HG03280 (cell line): Measurements from ENCODE around the gene ODAD4.

Source experiments
- ATAC-seq: cut with Tn5 transposase; IDR thresholded peaks from one replicate; pipeline ENCODE4 v1.9.1; 2021; ENCODE audit warnings: mild to moderate bottlenecking, moderate library complexity; ENCODE audit not compliant: unreplicated experiment

Gene ODAD4, protein sequence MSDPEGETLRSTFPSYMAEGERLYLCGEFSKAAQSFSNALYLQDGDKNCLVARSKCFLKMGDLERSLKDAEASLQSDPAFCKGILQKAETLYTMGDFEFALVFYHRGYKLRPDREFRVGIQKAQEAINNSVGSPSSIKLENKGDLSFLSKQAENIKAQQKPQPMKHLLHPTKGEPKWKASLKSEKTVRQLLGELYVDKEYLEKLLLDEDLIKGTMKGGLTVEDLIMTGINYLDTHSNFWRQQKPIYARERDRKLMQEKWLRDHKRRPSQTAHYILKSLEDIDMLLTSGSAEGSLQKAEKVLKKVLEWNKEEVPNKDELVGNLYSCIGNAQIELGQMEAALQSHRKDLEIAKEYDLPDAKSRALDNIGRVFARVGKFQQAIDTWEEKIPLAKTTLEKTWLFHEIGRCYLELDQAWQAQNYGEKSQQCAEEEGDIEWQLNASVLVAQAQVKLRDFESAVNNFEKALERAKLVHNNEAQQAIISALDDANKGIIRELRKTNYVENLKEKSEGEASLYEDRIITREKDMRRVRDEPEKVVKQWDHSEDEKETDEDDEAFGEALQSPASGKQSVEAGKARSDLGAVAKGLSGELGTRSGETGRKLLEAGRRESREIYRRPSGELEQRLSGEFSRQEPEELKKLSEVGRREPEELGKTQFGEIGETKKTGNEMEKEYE

DNA sequence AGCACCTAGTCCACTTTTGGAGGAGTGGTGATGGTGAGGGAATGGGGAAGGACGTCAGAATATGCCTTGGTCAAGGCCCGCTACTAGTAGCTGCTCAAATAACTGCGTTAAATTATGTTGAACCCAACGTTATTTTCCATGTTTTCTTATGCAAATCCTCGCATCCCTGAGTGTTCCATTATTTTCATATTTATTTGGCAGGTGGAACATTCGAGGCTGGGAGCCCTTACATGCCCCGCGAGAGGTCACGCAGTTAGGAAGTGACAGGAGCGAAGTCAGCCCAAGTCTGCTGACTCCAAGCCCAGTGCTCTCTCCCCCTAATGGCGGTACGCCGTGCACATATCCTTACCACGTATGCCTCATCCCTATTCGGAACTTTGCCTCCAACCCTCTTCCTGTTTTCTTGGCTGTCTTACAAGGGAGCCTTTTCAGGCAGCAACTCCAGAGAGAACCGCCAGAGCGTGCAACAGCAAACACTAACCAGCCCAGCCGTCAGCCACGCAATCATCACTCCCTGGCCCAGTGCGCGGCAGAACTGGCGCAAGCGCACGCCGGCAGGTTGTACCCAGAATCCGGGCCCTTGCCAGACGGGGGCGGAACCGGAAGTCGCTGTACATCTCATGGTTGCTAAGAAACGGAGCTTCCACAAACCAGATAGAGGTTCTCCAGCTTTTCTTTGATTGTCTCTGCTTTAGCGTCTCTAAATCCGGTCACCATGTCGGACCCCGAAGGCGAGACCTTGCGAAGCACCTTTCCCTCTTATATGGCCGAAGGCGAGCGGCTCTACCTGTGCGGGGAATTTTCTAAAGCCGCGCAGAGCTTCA, at the start of gene ODAD4:
ODAD4 (plus strand) TSS at position 609 of the 824 bp plus-strand sequence; CDS start at position 716, 107 bp downstream.
- peak; percentile 97 for ATAC-seq

DNA sequence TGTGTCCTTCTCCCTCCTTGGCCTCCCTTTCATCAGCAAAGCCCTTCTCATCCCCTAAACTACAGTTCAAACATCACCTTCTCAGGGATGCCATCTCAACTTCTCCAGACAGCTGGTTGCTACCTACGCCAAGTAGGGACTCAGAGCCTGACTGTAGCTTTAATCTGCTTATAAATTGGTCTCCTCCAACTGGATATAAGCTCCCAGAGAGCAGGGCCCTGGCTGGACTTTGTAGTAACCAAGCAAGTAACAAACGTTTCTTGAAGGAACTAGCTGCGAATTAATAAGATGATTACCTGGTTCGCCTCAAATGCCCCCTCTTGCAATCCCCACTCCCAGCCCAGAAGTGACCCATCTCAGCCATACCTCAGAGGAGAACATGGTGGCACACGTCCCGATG, 47.7 kb upstream of the ODAD4 start:
- ATAC-seq, result no peak

DNA sequence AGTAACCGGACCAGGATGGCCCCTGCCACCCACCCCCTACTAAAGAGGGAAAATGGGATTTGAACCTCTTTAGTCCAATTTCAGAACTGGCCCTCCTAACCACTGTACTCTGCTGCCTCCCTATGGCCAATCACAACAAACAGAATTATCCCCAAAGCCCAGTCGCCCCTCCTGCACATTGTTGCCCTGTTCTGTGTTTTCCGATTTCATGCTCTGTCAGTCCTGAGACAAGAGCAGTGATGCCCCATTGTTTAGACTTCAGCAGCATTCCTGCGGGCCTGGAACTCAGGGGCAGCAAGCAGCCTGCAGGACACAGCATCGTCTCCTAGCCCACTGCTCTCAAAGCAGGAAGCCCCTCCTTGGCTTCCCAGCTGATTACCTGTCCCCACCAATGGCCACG, 44.7 kb upstream of the ODAD4 start:
- ATAC-seq, result no peak

DNA sequence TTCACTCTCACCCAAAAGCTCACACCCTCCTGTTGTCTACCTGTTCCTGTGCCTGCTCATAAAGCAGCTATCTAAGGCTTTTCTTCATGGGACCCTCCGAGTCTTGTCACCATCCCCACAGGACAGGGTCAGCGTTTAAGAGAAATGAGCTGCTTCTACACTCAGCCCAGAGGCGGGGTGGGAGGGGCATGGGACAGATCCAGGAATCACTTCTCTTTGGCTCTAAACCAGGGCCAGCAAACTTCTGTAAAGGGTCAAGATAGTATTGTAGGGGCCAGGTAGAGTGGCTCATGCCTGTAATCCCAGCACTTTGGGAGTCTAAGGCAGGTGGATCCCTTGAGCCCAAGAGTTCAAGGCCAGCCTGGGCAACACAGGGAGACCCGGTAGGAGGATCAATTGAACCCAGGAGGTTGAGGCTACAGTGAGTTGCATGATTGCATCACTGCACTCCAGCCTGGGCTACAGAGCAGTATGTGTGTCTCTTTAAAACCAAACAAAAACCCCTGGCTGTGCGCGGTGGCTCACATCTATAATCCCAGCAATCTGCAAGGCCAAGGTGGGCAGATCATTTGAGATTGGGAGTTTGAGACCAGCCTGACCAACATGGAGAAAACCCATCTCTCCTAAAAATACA, 42.0 kb upstream of the ODAD4 start:
- ATAC-seq, result no peak

DNA sequence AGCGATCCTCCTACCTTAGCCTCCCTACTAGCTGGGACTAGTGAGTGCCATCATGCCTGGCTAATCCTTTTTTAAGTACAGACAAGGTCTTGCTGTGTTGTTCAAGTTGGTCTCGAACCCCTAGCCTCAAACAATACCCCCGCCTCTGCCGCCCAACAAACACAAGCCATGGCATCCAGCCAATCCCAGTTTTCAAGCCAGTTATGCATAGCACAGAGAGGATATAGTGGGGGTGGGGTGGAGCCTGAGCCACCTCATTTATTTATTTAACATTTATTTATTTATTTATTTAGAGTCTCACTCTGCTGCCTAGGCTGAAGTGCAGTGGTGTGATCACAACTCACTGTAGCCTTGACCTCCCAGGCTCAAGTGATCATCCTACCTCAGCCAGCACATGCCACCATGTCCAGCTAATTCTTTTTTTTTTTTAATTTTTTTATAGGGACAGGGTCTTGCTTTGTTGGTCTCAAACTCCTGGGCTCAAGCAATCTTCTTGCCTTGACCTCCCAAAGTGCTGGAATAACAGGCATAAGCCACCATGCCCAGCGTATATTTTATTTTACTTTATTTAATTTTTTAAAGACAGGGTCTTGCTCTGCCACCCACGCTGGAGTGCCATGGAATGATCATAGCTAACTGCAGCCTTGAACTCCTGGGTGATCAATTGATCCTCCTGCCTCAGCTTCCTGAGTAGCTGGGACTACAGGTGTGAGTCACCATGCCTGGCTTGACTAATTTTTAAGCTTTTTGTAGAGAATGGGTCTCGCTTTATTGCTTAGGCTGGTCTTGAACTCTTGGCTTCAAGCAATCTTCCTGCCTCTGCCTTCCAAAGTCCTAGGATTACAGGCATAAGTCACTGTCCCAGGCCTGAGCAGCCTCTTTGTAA, 39.0 kb upstream of the ODAD4 start:
- no peak for ATAC-seq

DNA sequence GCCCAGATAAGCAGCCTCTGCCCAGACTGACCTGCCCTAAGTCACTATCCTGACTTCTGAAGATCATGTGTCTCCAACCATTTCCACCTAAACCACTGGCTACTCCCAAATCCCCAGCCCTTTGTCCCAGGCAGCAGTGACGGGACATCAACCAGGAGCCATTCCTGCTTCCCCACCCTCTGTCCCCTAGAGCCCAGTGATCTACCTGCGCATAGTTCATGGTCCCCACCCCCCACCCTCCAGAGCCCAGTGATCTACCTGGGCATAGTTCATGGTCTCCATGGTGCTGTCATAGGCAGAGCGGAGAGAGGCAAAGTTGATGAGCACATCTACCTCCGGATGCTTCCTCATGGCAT, 38.4 kb upstream of the ODAD4 start:
- ATAC-seq, result no peak

DNA sequence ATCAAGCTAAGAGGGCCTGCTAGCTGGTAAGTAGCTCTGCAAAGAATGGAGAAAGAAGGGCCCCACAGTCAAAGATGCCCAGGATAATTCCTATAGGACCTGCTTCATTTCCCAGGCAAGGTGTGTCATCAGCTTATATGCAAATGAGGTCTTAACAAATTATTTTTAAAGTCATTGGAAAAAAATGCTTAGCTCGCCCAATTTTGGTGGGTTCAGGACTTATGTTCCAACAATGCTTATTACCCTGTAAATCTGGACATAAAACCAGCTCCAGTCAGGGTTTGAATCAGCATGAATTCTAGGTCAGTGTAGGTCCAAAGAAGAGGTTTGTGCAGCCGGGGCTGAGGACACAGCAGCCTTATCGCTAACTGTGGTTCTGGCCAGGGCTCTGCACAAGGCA, 37.0 kb upstream of the ODAD4 start:
- no peak for ATAC-seq

DNA sequence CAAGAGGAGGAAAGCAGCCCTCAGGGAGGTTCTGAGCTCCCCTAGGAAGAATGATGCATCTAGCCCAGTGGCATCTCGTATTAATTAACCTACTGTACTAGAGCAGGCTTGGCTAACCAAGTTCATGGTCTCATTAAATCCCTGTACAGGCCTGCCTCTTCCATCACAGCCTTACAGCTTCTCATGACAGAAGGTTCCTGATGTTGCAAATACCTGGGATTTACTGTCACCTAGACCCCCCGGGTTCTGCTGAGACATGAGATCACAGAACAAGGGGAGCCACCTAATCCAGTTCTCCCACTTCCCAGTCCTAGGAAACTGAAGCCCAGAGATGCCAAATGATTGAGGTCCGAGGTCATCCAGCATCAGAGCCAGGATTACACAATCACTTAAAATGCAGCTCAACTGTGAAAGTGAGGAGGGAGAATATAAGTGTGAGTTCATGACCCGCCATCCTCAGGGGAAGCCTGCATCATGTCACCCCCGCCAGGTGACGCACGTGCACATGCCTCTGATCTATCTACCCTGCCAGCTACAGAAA, 35.6 kb upstream of the ODAD4 start:
- ATAC-seq, result no peak

DNA sequence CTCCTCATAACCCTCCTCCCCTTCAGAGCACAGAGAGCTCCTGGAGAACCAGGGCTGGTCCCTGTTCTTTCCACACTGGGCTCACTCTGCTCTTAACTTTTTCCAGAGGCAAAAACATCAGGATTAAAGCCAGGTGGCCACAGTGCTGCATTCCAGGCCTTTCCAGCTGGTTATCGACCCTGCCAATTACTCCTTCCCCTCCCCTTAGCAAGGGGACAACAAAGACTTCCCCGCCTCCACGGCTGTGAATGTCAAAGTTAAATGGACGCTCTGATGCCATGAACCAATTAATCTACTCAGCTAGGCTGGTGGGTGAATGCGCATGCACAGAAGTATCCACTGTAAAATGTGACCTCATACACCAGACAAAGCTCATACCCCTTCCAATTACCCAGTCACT, 34.8 kb upstream of the ODAD4 start:
- ATAC-seq, result no peak

DNA sequence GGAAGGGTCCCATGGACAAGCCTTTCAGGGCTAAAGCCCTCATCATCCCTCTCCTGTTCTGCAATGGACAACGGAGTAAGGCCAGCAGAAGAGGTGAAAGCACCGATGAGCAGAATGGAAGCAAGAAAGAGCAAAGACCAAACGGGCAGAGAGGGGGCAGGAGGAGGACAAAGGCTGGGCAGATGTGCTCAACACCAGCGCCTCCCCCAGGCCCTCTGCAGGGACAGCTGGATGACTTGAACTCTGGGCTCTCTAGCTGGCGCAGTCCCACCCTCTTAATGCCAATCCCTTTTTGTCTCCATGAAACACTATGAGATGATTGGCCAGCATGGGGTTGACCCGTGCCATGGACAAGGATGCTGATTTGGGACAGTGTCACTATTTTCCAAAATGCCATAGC, 33.7 kb upstream of the ODAD4 start:
- no peak for ATAC-seq

DNA sequence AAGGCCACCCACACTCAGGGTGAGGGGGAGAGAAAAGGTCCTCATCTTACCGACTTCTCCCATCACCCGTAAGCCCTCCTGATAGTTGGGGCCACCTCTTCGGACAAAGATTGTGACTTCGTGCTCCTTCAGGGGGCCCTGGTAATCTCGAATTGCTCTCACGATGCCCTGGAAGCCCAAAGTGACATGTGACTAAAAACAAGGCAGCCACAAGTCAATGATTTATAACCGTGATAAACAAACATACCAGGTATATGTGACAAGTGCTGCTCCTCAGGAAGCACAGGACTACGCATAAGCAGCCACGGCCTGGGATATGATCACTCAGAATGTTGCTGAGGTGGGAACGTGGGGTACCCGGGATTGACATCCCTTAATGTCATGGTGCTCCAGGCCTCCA, 28.8 kb upstream of the ODAD4 start:
- no peak for ATAC-seq

DNA sequence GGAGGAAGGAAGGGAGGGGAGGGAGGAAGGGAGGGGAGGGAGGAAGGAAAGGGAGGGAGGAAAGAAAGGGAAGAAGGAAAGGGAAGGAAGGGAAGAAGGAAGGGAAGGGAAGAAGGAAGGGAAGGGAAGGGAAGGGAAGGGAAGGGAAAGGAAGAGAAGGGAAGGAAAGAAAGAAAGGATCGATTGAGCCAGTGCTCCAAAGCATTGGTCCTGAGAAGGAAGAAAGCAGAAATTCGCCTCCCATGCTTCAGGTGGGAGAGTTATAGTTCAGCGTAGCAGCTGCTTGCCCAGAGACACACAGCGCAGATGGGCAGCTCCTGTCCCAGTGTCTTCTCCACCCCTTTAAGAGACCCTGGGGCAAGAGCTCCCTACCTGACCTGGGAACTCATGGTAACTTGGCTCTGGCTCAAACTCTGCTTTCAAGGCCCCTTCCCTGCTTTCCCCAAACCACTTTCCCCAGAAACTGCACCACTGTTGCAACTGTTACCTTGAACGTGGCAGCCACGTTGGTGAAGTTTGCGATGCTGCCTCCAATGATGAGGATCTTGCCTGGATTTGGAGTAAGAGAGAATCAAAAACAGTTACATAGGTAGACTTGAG, 26.1 kb upstream of the ODAD4 start:
- ATAC-seq, result no peak

DNA sequence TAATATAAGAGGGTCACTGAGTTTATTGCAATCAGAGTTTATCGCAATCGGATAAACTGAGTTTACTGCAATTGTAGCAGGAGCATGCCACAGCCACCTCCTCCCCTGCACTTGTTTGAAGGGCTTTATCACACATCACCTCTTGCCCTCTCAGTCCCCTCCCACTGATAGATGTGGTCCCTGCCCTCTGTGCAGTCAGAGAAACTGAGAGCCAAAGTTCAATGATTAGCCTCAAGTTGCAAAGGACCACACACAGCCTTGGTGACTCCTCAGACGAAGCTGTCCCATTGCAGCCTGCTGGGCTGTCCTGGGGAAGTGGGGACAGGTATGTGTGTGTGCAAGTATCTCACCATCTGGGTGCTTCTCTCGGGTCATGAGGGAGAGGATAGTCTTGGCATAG, 25.2 kb upstream of the ODAD4 start:
- ATAC-seq, result no peak

DNA sequence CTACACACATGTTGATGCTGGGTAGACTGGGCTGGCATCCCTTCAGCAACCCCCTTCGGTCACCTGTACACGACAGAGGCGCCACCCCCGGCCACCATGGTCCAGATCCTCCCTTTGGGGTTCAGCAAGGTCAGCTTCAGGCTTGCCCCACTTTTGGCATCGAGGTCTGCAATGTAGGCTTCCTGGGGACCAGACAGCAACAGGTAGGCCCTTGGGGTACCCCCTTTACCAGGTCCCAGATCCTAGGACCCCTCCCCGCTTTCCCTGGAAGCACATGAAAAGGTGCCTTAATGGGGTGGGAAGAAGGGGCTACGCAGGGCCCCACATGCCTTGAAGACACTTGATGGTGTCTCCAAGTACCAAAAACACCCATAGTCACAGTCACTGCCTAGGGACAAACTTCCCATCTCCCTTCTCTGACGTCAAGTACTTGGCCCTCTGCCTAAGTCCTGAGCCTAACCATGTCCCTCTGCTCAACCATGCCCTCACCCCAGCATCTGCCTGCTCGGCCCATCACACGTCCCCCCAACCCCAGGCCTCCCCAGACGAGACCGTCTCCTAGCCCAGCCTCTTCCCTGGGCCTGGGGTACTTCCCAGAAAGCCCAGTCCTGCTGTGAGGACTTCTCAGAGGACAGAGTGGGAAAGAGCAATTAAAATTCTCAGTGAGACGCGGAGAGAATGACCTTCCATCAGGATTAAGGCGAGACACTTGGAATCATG, 23.8 kb upstream of the ODAD4 start:
- no peak for ATAC-seq

DNA sequence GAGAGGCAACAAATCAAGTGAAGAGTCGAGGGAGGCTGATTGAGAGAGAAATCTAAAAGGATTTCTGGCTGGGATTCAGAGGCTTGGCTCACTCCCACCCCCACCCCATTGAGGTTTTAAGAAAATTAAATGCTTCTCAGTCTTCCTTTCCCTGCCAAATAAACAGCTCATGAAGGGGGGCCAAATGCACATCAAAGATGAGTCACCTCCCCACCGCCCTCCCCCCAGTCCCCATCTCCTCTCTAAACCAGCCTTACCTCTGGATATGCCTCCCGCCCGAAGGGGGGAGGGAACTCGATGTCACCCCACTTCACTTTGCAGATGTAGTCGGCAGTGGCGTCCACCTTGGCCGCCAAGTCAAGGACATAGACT, 23.2 kb upstream of the ODAD4 start:
- ATAC-seq, result no peak

DNA sequence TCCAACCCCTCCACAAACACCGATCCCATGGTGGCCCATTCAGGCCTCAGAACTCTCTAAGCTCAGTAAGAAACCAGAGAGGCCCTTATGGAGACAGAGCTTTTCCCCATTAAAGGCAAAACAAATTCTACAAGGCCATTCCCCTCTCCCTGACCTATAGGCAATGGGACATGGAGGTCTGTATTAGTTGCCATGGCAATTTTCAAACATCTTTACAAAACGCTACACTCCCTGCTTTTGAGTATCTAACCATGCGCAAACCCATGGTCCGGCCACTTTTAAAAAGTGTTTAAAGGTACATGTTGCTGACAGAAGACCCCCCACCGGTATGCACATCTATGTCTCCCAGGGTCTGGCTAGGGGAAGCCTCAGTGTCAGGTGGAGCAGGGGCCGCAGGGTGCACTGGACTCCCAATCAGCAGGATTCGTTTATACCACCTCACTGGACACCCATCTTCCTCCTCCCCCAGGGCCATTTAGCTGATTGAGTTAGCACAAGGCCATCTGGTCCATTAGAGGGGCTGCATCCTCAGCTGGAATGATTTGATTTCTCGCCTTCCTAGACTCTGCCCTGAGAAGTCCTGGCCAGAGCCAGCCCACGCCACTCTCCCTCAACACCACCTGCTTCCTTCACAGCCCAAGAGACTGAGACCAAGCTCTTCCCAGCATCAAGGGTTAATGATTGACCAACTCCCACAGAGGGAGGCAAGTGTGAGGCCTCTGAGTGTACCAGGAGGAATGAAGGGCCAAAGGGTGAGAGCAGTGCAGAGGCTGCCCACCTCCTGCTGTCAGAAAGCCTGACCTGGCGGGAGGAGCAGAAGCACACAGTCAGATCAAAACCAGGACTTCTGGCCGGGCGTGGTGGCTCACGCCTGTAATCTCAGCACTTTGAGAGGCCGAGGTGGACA, 22.5 kb upstream of the ODAD4 start:
- ATAC-seq, result no peak

DNA sequence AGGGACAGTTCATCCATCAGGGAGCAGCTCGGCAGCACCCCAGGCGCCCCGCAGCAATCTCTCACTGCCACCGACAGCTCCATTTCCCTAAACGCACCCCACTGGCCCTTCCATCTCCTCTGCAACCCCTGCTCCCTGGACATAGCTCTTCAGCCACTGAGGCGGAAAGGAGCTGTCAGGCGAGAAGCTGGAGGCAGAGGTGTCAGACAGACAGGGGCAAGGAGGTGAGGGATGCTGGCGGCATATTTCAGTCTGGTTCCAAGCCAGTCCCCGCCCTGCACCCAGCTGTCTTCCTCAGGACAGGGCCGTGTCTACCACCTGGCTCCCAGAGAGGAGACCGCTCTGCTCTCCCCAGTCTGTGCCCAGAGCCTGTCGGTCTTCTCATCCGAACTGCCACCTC, 21.3 kb upstream of the ODAD4 start:
- ATAC-seq, result no peak
